Sigmoid colon (tissue), 7 donors: ENCODE measurements around the gene NRG3. TPM values are rescaled to one million over a fixed set of nuclear protein-coding genes. Genes with fewer than 3 reads are reported as not detected.

Experiments
- DNase-seq: peaks from one replicate; pipeline ENCODE4 v3.0.0-alpha.2; 2019
- H3K27ac ChIP-seq, 4 donors: fragments of 200-600 bp; sonication (generic); one replicate each; pipeline ENCODE4 v1.5.1; 2016 to 2019; ENCODE audit warnings: mild to moderate bottlenecking in 1 of 4
- H3K27me3 ChIP-seq, 3 donors: fragments of 200-600 bp; sonication (generic); one replicate each; pipeline ENCODE4 v1.5.1; 2019; ENCODE audit warnings: mild to moderate bottlenecking in 1 of 3
- H3K36me3 ChIP-seq, 4 donors: fragments of 200-600 bp; sonication (generic); one replicate each; pipeline ENCODE4 v1.5.1; 2016 to 2019
- H3K4me1 ChIP-seq, 4 donors: fragments of 200-600 bp; sonication (generic); one replicate each; pipeline ENCODE4 v1.5.1; 2017 to 2019
- H3K4me3 ChIP-seq, 4 donors: fragments of 200-600 bp; sonication (generic); one replicate each; pipeline ENCODE4 v1.5.1; 2017 to 2019; ENCODE audit warnings: mild to moderate bottlenecking in 2 of 4, moderate library complexity in 1 of 4
- H3K9me3 ChIP-seq, 4 donors: fragments of 200-600 bp in 3 of 4; sonication (generic) in 3 of 4; one replicate each; pipeline versions ENCODE4 v1.5.1 to v1.6.1; 2013 to 2019
- EP300 ChIP-seq, 4 donors: sonication (generic); formaldehyde crosslinking; IDR thresholded peaks; one replicate each; pipeline ENCODE4 v1.6.1; 2017; ENCODE audit warnings: antibody characterized with exemption in 4 of 4
- POLR2A ChIP-seq, 2 donors: fragments of 450-650 bp; IDR thresholded peaks; one replicate each; pipeline ENCODE4 v1.6.1; 2016; ENCODE audit warnings: antibody characterized with exemption in 2 of 2, mild to moderate bottlenecking in 2 of 2, moderate library complexity in 2 of 2
- POLR2AphosphoS5 ChIP-seq, 4 donors: sonication (generic); formaldehyde crosslinking; IDR thresholded peaks; one replicate each; pipeline ENCODE4 v1.6.1; 2017; ENCODE audit warnings: antibody characterized with exemption in 4 of 4
- WGBS, 2 donors: extraction: QIAGEN DNeasy Blood & Tissue Kit; methylation state at CpG; one replicate each; pipeline ENCODE4 v1.1.7; 2013; 5-methylcytosine and 5-hydroxymethylcytosine counted together
- intact Hi-C: fragments of 100-400 bp; cut with DNase I; formaldehyde crosslinking; loops from one replicate; pipeline ENCODE4 v1.15.1; 2023
- polyA plus RNA-seq, 3 donors: library from polyadenylated mRNA; stranded (reverse); fragments of 200-250 nt; gene quantifications; one replicate each; pipeline ENCODE4 v1.2.3, GENCODE V29; 2013
- total RNA-seq, 4 donors: library from RNA; depleted of rRNA; stranded (reverse); fragments of >200 nt; gene quantifications; one replicate each; pipeline ENCODE4 v1.1.0, GENCODE V29; 2016
- TF ChIP-seq, protein P1 (sequence below), 4 experiments: fragments of 450-650 bp in 3 of 4; fragments of 200-600 bp in 1 of 4; IDR thresholded peaks; one replicate each; pipeline ENCODE4 v1.5.1; 2016 to 2019; ENCODE audit warnings: antibody characterized with exemption in 4 of 4, mild to moderate bottlenecking in 3 of 4, moderate library complexity in 2 of 4
- donor health status: healthy with polysubstance abuse.
- donor health status: Bipolar disorder and iron deficiency.
- donor health status: healthy.

NRG3 gene
- total and polyA plus RNA-seq, 7 donors, result 0.17 to 2.2 (median 0.82) TPM; not detected in 2

DNA sequence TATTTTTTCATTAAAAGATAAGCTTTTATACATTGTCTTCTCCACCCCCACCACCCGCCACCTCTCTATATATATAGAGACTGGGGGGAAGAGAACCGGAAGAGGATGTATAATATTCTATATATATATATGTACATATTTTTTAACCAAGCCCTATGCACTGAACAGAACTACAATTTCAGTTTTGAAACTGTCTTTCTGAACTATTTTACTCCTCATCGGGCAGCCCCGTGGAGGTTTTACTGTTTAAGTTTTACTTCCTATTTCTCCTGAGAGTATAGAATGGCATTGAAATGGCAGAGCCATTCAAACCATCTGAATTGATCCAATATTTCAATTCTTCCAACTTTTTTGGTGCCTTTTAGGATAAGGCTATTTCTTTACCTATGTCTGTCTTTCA lies 1047.1 kb downstream of the NRG3 start:
- 81 to 87% methylated on average over 4 of the region's 4 CpGs for WGBS, 2 donors
- no peaks in the 10 kb centered on the region for H3K36me3 ChIP-seq
- TF ChIP-seq POLR2A (IDR thresholded peaks at IDR 0.05), result no peak
- peaks cover 0 to 19% (median 12%) of the 10 kb centered on the region in 4 donors for H3K4me1 ChIP-seq
- no peaks in the 10 kb centered on the region for H3K9me3 ChIP-seq
- intact Hi-C loops, result no loop called here
- DNase-seq, result no peak
- H3K27me3 ChIP-seq, result no peaks in the 10 kb centered on the region
- H3K4me3 ChIP-seq, result no peak overlapping the region
- H3K27ac ChIP-seq, result no peak overlapping the region

- intact Hi-C loops, result no loop called here
- H3K9me3 ChIP-seq, result no peaks in the 10 kb centered on the region
- no peak overlapping the region for H3K4me3 ChIP-seq
- H3K36me3 ChIP-seq, result no peaks in the 10 kb centered on the region
- peaks cover 0 to 19% (median 12%) of the 10 kb centered on the region in 4 donors for H3K4me1 ChIP-seq
- H3K27me3 ChIP-seq, result no peaks in the 10 kb centered on the region
- 57 to 72% methylated on average over 2 of the region's 2 CpGs for WGBS, 2 donors
- TF ChIP-seq, protein P1, sequence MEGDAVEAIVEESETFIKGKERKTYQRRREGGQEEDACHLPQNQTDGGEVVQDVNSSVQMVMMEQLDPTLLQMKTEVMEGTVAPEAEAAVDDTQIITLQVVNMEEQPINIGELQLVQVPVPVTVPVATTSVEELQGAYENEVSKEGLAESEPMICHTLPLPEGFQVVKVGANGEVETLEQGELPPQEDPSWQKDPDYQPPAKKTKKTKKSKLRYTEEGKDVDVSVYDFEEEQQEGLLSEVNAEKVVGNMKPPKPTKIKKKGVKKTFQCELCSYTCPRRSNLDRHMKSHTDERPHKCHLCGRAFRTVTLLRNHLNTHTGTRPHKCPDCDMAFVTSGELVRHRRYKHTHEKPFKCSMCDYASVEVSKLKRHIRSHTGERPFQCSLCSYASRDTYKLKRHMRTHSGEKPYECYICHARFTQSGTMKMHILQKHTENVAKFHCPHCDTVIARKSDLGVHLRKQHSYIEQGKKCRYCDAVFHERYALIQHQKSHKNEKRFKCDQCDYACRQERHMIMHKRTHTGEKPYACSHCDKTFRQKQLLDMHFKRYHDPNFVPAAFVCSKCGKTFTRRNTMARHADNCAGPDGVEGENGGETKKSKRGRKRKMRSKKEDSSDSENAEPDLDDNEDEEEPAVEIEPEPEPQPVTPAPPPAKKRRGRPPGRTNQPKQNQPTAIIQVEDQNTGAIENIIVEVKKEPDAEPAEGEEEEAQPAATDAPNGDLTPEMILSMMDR (IDR thresholded peaks at IDR 0.05), result no peak
- no peak for TF ChIP-seq POLR2A (IDR thresholded peaks at IDR 0.05)
- no peak for TF ChIP-seq EP300 (IDR thresholded peaks at IDR 0.05)
- no peak for TF ChIP-seq POLR2AphosphoS5 (IDR thresholded peaks at IDR 0.05)
- no peak for DNase-seq
- H3K27ac ChIP-seq, result no peak overlapping the region
These were observed 1047.8 kb downstream of the NRG3 start for GRCh38 chr10:82922755-82923154.

GRCh38 chr10:82924711-82925110 lies 1049.7 kb downstream of the NRG3 start:
- Histone ChIP-seq H3K9me3 (no peaks in the 10 kb centered on the region), H3K27me3 (no peaks in the 10 kb centered on the region), H3K27ac (no peak overlapping the region), H3K4me3 (no peak overlapping the region), H3K4me1 (peaks cover 0 to 19% (median 12%) of the 10 kb centered on the region in 4 donors), H3K36me3 (no peaks in the 10 kb centered on the region)
- intact Hi-C loops, result no loop called here
- TF ChIP-seq POLR2A (IDR thresholded peaks at IDR 0.05) (no peak), POLR2AphosphoS5 (IDR thresholded peaks at IDR 0.05) (peak in 2 of 4 donors; percentile 18 to 54)
- DNase-seq, result no peak
- WGBS, 2 donors, result 74 to 82% methylated on average over 1 of the region's 1 CpG

- 78 to 84% methylated on average over 3 of the region's 3 CpGs for WGBS, 2 donors
- intact Hi-C loops, result no loop called here
These were observed 1050.6 kb downstream of the NRG3 start for GRCh38 chr10:82925547-82925946.

DNA sequence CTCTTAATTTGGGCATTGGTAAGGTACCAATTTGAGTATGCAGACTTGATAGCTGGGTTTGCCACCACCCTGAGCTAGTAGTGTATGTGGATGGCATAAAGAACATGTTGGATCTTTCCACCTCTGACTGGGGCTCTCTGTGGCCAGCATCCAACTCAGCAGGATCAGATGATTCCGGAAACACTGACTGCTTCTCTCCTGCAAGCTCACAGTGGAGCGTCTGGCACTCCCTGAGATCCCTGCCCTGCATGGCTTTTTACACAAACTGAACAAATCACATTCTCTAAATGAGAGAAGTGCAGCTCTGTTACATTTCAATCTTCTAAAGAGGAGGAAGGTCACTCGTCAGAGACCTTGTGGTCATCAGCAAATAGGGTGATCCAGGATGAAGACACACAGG lies 1057.5 kb downstream of the NRG3 start:
- Histone ChIP-seq H3K27me3 (no peaks in the 10 kb centered on the region), H3K4me3 (no peak overlapping the region), H3K4me1 (no peaks in the 10 kb centered on the region), H3K9me3 (no peaks in the 10 kb centered on the region), H3K27ac (no peak overlapping the region), H3K36me3 (no peaks in the 10 kb centered on the region)
- WGBS, 2 donors, result 65 to 68% methylated on average over 3 of the region's 3 CpGs
- intact Hi-C loops, result no loop called here
- no peak for TF ChIP-seq POLR2AphosphoS5 (IDR thresholded peaks at IDR 0.05)
- TF ChIP-seq POLR2A (IDR thresholded peaks at IDR 0.05), result no peak
- no peak for TF ChIP-seq EP300 (IDR thresholded peaks at IDR 0.05)
- TF ChIP-seq, protein P1 (IDR thresholded peaks at IDR 0.05), result no peak
- DNase-seq, result no peak

More at GRCh38 chr10:82925547-82925946, 1050.6 kb downstream of the NRG3 start:
- TF ChIP-seq, protein P1 (IDR thresholded peaks at IDR 0.05), result no peak
- TF ChIP-seq POLR2AphosphoS5 (IDR thresholded peaks at IDR 0.05) (no peak), POLR2A (IDR thresholded peaks at IDR 0.05) (no peak), EP300 (IDR thresholded peaks at IDR 0.05) (no peak)
- Histone ChIP-seq H3K36me3 (no peaks in the 10 kb centered on the region), H3K9me3 (no peaks in the 10 kb centered on the region), H3K4me1 (peaks cover 0 to 19% (median 12%) of the 10 kb centered on the region in 4 donors), H3K4me3 (no peak overlapping the region), H3K27me3 (no peaks in the 10 kb centered on the region), H3K27ac (no peak overlapping the region)
- DNase-seq, result no peak

GRCh38 chr10:82934429-82934828 lies 1059.4 kb downstream of the NRG3 start:
- Histone ChIP-seq H3K27ac (no peak overlapping the region), H3K4me1 (no peaks in the 10 kb centered on the region), H3K9me3 (no peaks in the 10 kb centered on the region), H3K4me3 (no peak overlapping the region), H3K36me3 (no peaks in the 10 kb centered on the region), H3K27me3 (no peaks in the 10 kb centered on the region)
- WGBS, 2 donors, result 54 to 60% methylated on average over 2 of the region's 2 CpGs
- DNase-seq, result no peak
- no peak for TF ChIP-seq POLR2A (IDR thresholded peaks at IDR 0.05)
- TF ChIP-seq, protein P1 (IDR thresholded peaks at IDR 0.05), result no peak
- no peak for TF ChIP-seq EP300 (IDR thresholded peaks at IDR 0.05)
- TF ChIP-seq POLR2AphosphoS5 (IDR thresholded peaks at IDR 0.05), result no peak
- intact Hi-C loops, result no loop called here
